Measurements from ENCODE around the gene HAPSTR1.

GRCh38 chr16:9138731-9139501 lies 47.5 kb downstream of the HAPSTR1 start:
- TF ChIP-seq POLR2A (IDR thresholded peaks at IDR 0.05) (no peak), CTCF (IDR thresholded peaks at IDR 0.05 in 8 of 11, conservative IDR thresholded peaks at IDR 0.05 in 3 of 11) (peak; percentile 51 to 88 (median 78))

All from spleen (tissue), 7 donors.